Astrocyte of the spinal cord (primary cell): ENCODE measurements around the gene TTC28.

ENCODE experiments used
- DNase-seq: peaks from one replicate; pipeline ENCODE4 v3.0.0; 2011; ENCODE audit warnings: low read depth, low spot score
- H3K4me3 ChIP-seq: 2 replicates; pipeline ENCODE4 v1.5.1; 2011; ENCODE audit warnings: low read depth, mild to moderate bottlenecking, low read length, moderate library complexity
- CTCF ChIP-seq: IDR thresholded peaks from 2 replicates; pipeline ENCODE4 v1.5.1; 2012; ENCODE audit warnings: low read depth, mild to moderate bottlenecking, low read length, inconsistent platforms
- in situ Hi-C: cut with HindIII; loops from 2 replicates; pipeline ENCODE4 v1.10.0; 2017; ENCODE audit warnings: low sequenced_read_pairs

TTC28 gene

GRCh38 chr22:28414913-28415312 lies 264.7 kb downstream of the TTC28 start:
- no peak overlapping the region for H3K4me3 ChIP-seq
- in situ Hi-C loops: no loop called here
- DNase-seq: no peak
- TF ChIP-seq CTCF: no peak

- DNase-seq: no peak
- TF ChIP-seq CTCF: no peak
- in situ Hi-C loops: no loop called here
Measured at GRCh38 chr22:28413612-28414399, 265.8 kb downstream of the TTC28 start.

GRCh38 chr22:28412109-28412508 lies 267.5 kb downstream of the TTC28 start:
- in situ Hi-C loops: no loop called here
- no peak for TF ChIP-seq CTCF
- DNase-seq: no peak
- no peak overlapping the region for H3K4me3 ChIP-seq

More at GRCh38 chr22:28413612-28414399, 265.8 kb downstream of the TTC28 start:
- H3K4me3 ChIP-seq: no peak overlapping the region

- TF ChIP-seq CTCF: no peak
- H3K4me3 ChIP-seq: no peak overlapping the region
- in situ Hi-C loops: no loop called here
- no peak for DNase-seq
Measured at GRCh38 chr22:28411125-28411524, 268.5 kb downstream of the TTC28 start.

- DNase-seq: peak; percentile 61
- in situ Hi-C loops: no loop called here
- no peak overlapping the region for H3K4me3 ChIP-seq
- no peak for TF ChIP-seq CTCF
Measured at GRCh38 chr22:28410050-28410816, 269.4 kb downstream of the TTC28 start.

- H3K4me3 ChIP-seq: no peak overlapping the region
- TF ChIP-seq CTCF: no peak
- no peak for DNase-seq
- in situ Hi-C loops: no loop called here
Measured at GRCh38 chr22:28408709-28409108, 270.9 kb downstream of the TTC28 start.
